GM19468 (cell line): Measurements from ENCODE around the gene BIRC3.
A peak's percentile ranks its signal among the peaks of the same experiment; 100 is the strongest.
"Not testable (repeated sequence)": the region's sequence is repeated elsewhere in the genome, so short reads cannot be mapped to it uniquely, and the experiment has no call there.

Experiments used
- ATAC-seq: cut with Tn5 transposase; IDR thresholded peaks from one replicate; pipeline ENCODE4 v1.9.1; 2021; ENCODE audit warnings: mild to moderate bottlenecking, moderate library complexity, moderate number of reproducible peaks; ENCODE audit not compliant: unreplicated experiment; ENCODE audit errors: extremely low read depth

Gene BIRC3

DNA sequence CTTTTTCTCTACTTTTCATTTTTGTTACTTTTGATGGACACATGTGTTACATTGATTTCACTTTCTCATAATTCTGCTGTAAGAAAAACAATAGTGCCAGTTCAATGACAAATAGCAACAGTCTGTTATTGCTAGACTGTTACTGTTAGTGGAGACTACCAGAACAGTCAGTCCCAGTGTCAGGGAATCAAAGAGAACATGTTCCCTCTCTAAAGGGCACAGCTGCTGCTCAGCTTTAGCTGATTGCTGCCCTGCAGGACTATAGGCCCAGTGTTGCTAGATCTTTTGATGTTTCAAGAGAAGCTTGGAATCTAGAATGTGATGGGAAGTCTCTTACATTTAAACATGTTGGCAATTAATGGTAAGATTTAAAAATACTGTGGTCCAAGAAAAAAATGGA, 3.4 kb downstream of the BIRC3 start:
- ATAC-seq: no peak

DNA sequence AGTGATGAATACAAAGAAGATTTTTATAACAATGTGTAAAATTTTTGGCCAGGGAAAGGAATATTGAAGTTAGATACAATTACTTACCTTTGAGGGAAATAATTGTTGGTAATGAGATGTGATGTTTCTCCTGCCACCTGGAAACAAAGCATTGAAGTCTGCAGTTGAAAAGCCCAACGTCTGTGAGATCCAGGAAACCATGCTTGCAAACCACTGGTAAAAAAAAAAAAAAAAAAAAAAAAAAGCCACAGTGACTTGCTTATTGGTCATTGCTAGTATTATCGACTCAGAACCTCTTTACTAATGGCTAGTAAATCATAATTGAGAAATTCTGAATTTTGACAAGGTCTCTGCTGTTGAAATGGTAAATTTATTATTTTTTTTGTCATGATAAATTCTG, 5.3 kb downstream of the BIRC3 start:
- ATAC-seq: no peak

GRCh38 chr11:102323542-102324251, 6.4 kb downstream of the BIRC3 start:
- ATAC-seq: no peak

- ATAC-seq: no peak
These were observed 7.8 kb downstream of the BIRC3 start for GRCh38 chr11:102325088-102325487.

DNA sequence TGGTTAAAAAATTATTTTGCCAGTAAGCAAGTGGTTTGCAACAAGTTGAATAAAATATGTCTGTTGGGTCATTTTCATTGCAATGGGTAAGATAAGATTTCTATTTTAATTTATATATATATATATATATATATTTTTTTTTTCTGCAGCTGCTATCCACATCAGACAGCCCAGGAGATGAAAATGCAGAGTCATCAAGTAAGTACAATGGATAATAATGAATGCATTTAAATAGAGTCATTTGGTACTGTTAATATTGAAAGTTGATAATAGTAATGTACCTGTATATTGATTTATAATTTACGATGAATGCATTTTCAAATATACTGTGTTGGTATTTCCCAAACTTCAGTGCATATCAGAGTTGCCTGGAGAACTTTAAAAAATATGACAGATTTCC, 11.5 kb downstream of the BIRC3 start:
- ATAC-seq: no peak

- ATAC-seq: no peak
These were observed 12.9 kb downstream of the BIRC3 start for GRCh38 chr11:102330231-102330630.

- no peak for ATAC-seq
These were observed 14.1 kb downstream of the BIRC3 start for GRCh38 chr11:102331341-102331740.

DNA sequence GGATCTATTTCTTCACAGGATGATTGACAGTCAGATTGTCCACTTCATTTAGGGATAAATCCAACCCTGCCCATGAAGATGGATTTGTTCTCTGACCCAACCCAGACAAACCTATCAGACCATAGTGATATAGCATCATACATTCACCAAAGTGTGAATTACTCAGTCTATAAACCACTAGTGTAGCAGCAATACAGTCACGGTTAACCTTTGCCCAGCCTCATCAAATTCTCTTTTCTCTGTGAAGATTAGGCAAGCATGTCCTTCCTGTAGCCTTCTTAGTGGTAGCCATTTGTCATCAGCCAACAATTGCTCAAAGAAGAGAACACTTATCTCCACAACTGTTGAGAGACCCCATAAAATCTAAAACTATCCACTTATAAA, 15.3 kb downstream of the BIRC3 start:
- no peak for ATAC-seq

GRCh38 chr11:102338479-102339010, 21.3 kb downstream of the BIRC3 start:
- ATAC-seq: no peak

DNA sequence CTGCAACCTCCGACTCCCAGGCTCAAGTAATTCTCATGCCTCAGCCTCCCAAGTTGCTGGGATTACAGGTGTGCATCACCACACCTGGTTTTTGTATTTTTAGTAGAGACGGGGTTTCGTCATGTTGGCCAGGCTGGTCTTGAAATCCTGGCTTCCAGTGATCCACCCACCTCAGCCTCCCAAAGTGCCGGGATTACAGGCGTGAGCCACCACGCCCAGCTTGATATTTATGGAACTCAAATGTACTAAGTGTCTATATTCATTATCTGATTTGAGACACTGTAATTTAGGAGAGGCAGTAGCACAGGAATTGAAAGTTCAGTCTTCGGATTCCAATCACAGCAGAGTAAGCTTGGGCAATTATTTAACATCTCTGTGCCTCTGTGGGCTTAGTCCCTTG, 24.0 kb downstream of the BIRC3 start:
- ATAC-seq: not testable (repeated sequence)

DNA sequence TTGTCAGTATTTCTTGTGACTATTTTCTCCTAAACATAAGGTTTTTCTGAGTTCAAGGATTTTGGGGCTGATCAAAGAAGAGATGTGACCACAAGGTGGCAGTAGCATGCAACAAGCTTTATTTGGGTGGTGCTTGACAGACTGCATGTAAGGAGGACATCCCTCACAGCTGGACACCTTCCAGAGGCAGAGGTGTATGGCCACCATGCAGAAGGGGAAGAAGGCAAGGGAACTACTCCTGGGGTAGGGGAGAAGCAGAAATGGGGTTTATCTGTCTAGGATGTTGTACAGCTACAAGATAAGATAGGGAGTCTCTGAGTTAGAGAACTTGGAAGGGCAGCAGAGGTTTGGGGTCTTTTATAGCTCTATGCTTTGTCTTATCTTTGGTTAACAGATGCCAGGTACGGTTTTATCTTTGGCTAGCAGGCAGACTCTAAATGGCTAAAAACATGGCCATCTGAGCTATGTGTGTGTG, 24.6 kb downstream of the BIRC3 start:
- peak; percentile 27 for ATAC-seq

DNA sequence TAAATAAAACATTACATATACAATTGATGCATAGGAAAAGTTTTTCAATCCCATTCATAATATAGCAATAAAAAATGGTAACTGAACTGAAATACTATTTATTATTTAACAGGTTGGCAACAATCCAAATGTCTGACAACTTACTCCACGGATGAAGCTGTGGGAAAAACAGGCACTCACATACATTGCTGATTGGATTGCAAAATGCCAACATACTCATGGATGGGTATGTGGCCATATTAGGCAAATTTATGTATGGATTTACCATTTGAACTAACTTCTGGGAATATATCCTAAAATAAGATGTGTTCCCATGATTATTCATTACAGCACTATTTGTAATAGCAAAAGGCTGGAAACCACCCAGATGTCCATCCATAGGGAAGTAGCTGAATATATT, 26.5 kb downstream of the BIRC3 start:
- no peak for ATAC-seq

GRCh38 chr11:102345904-102346303, 28.6 kb downstream of the BIRC3 start:
- no peak for ATAC-seq

DNA sequence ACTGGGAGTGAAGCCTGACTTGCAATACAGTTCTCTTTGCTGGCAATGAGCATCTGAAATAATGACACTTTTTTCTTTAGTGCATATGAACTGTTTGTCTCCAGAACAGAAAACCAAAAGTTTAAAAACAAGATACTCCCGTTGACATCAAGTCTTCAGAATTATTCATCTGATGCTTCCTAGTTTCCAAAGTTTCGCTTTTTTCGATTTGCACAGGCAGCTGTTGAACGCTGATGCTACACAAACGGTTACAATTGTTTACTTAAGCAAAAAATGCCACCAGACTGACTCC, 29.1 kb downstream of the BIRC3 start:
- ATAC-seq: no peak

DNA sequence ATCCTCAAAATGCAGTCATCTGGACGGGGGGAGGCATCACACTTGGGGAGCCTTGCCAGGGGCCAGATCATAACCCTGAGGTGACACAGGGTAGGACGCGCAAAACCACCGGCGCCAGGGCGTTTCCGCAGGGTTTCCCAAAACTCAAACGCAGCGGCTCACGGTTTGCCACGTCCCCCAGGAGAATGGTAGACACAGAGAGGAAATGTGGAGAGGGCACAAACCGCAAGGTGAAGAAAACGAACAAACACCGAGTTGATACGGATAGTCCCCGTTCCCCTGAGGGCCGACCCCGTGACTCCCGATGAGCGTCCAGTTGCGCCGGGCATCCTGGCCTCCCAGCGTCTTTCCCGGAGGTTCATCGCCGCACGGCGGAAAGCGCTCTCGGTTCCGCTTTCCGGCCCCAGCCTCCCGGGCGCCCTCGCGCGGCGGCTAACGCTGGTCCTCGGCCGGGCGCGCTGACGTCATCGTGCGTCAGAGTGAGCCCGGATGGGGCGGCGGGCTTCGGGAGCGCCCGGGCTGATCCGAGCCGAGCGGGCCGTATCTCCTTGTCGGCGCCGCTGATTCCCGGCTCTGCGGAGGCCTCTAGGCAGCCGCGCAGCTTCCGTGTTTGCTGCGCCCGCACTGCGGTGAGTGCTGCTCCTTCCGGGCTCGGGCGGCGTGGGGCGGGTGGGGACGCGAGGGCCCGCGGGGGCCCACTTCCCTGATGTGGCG, 29.6 kb downstream of the BIRC3 start, which contains the start of gene BIRC2:
Gene BIRC2, plus strand, starts transcription at position 467 of the 714 bp plus-strand sequence. CDS start 2,641 bp downstream, outside the sequence.
- ATAC-seq: peak; percentile 95

DNA sequence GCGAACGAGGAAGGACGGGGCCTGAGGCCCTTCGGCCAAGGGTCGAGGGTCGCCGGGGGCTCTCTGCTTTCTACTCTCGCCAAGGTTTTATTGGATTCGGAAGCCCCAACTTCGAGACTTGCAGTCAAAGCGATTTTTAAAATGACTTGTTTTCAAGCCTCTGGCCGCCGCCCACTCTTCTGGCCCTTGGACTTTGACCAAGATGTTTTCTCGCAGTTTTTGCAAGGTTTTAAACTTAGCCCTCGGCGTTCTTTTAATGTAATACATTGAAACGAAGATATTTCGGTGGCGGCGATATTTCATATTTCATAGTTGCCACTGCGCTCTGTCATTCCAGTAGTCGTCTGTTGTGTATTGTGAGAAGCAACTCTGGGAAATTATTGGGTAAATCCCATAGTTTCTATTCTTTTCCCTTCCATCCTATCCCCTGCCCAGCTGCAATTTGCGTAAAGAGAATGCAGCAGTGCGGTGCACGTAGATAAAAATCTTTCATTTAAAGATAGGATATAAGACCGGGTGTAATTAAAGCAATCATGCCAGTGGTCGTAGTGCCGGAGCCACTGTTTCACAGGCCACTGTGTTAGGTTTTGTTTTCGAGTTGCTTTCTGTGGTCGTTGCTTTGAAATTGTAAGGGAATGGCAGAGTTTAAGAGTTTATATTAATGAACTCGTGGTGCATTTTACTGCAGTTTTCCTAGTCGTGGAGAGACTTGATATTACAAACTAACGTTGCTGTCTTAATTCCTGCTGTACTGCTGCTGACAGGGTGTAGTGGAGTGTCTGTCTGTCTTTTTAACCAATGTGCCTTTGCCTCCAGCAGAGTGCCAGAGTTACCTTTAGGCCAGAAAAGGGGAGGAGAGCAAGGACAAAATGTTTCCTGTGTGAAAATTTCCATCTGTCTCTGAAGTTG, 30.4 kb downstream of the BIRC3 start:
- no peak for ATAC-seq

GRCh38 chr11:102357116-102357515, 39.8 kb downstream of the BIRC3 start:
- no peak for ATAC-seq

DNA sequence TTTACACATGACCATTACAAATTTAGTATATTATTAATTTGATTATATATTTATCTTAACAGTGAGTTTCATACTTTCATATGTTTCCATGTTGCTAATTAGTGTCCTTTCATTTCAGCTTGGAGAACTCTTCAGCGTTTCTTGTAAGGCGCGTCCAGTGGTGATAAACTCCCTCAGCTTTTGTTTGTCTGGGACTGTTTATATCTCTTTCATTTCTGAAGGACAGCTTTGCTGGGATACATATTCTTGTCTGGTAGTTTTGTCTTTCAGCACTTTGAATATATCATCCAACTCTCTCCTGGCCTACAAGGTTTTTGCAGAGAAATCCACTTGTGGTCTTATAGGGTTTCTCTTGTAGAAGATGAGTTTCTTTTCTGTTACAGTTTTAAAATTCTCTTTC, 42.1 kb downstream of the BIRC3 start:
- ATAC-seq: no peak

DNA sequence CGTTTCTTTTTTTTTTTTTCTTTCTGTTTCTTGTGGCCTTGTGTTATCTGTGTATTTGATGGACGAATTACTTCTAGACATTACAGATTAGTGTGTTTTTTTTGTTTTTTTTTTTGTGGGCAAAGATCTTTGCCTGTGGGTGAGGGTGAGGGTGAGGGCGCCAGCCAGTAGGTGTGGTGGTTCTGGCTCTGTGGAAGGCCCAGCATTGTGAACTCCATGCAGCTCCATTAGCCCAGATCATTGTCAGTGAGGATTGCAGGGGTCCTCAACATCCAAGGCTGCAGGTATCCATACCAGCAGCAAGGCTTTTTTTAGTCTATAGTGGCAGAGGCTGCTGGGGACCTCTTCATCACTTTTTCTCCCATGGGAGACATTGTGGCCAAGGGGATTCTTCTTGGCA, 43.4 kb downstream of the BIRC3 start:
- ATAC-seq: no peak
